Upper lobe of left lung (tissue), 6 donors: ENCODE measurements around the gene DDX39A. TPM values are rescaled to one million over a fixed set of nuclear protein-coding genes. Genes with fewer than 3 reads are reported as not detected.

Experiments used
- ATAC-seq, 2 donors: fragments of 200-7000 bp; cut with Tn5 transposase; one replicate each; pipeline ENCODE4 v1.9.1; 2022; ENCODE audit warnings: mild to moderate bottlenecking in 2 of 2, moderate library complexity in 2 of 2; ENCODE audit not compliant: low FRiP score in 2 of 2
- DNase-seq, 2 donors: peaks; one replicate each; pipeline ENCODE4 v3.0.0-alpha.2; 2019 to 2020
- H3K27ac ChIP-seq, 4 donors: fragments of 200-600 bp; sonication (generic); one replicate each; pipeline ENCODE4 v1.5.1; 2016 to 2019
- H3K27me3 ChIP-seq, 4 donors: fragments of 200-600 bp; sonication (generic); one replicate each; pipeline ENCODE4 v1.5.1; 2017 to 2019
- H3K36me3 ChIP-seq, 4 donors: fragments of 200-600 bp; sonication (generic); one replicate each; pipeline ENCODE4 v1.5.1; 2016 to 2019
- H3K4me1 ChIP-seq, 4 donors: fragments of 200-600 bp; sonication (generic); one replicate each; pipeline ENCODE4 v1.5.1; 2018 to 2019
- H3K4me3 ChIP-seq, 4 donors: fragments of 200-600 bp; sonication (generic); one replicate each; pipeline ENCODE4 v1.5.1; 2017 to 2019; ENCODE audit warnings: mild to moderate bottlenecking in 2 of 4, moderate library complexity in 1 of 4
- H3K9me3 ChIP-seq, 4 donors: fragments of 200-600 bp; sonication (generic); one replicate each; pipeline ENCODE4 v1.5.1; 2018 to 2019
- CTCF ChIP-seq, 6 experiments: fragments of 450-650 bp in 4 of 6; fragments of 200-600 bp in 2 of 6; sonication (generic) in 2 of 6; IDR thresholded peaks; one replicate each; pipeline ENCODE4 v1.5.1; 2016 to 2019; ENCODE audit warnings: antibody characterized with exemption in 6 of 6
- EP300 ChIP-seq, 4 donors: sonication (generic); formaldehyde crosslinking; IDR thresholded peaks; one replicate each; pipeline ENCODE4 v1.5.1; 2017; ENCODE audit warnings: antibody characterized with exemption in 4 of 4, control low read depth in 2 of 4
- POLR2A ChIP-seq, 4 donors: fragments of 450-650 bp; IDR thresholded peaks; one replicate each; pipeline ENCODE4 v1.5.1; 2016 to 2017; ENCODE audit warnings: antibody characterized with exemption in 4 of 4, mild to moderate bottlenecking in 2 of 4
- POLR2AphosphoS5 ChIP-seq, 2 donors: sonication (generic); formaldehyde crosslinking; IDR thresholded peaks; one replicate each; pipeline ENCODE4 v1.5.1; 2017; ENCODE audit warnings: antibody characterized with exemption in 2 of 2
- WGBS, 2 donors: methylation state at CpG; one replicate each; pipeline ENCODE4 v1.1.5; 2017 to 2018; 5-methylcytosine and 5-hydroxymethylcytosine counted together
- total RNA-seq, 6 donors: library from RNA; depleted of rRNA in 4 of 6; stranded (reverse); fragments of >200 nt in 4 of 6; gene quantifications; one replicate each; pipeline versions ENCODE4 v1.1.0 to v1.2.1, GENCODE V29; 2016 to 2021
- donor health status: DM: no; HTN: no; CAD: no; lungs with moderate emphysema.
- donor health status: DM: no; HTN: yes; CAD: no; lungs with severe emphysema.

DDX39A gene
- total RNA-seq, 6 donors from 2014 or later, result 47.6 to 189 (median 86.0) TPM

DNA sequence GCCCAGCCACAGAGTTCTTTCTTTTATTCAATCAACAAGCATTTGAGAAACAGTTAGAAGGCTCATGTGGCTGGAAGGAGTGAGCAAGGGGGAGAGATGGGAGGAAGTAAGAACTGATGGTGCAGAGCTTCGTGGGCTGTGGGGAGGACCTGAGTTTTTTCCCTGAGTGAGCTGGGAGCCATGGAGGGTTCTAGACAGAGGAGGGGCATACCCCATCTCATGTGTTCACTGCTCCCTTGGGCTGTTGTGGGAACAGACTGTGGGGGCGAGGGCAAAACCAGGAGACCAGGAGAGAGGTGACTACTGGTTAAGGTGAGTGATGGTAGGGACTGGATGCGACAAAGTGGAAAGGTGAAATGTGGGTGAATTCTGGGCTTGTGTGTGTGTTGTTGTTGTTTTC is 11.6 kb upstream of the DDX39A start:
- ATAC-seq, result no peak
- WGBS, 2 donors, result 74 to 77% methylated on average over 3 of the region's 3 CpGs

GRCh38 chr19:14428882-14429416 is 9.8 kb upstream of the DDX39A start:
- peaks cover 9 to 20% (median 15%) of the 10 kb centered on the region in 4 donors for H3K4me1 ChIP-seq
- ATAC-seq (no peak), DNase-seq (no peak)
- TF ChIP-seq POLR2A (IDR thresholded peaks at IDR 0.05) (no peak), POLR2AphosphoS5 (IDR thresholded peaks at IDR 0.05) (no peak), CTCF (IDR thresholded peaks at IDR 0.05) (no peak), EP300 (IDR thresholded peaks at IDR 0.05) (no peak)
- H3K27ac ChIP-seq, result no peak overlapping the region
- H3K9me3 ChIP-seq, result no peaks in the 10 kb centered on the region
- WGBS, 2 donors, result 74 to 76% methylated on average over 4 of the region's 4 CpGs
- no peaks in the 10 kb centered on the region for H3K27me3 ChIP-seq
- no peaks in the 10 kb centered on the region for H3K36me3 ChIP-seq
- H3K4me3 ChIP-seq, result no peak overlapping the region

More for the DNA sequence above, 11.6 kb upstream of the DDX39A start:
- TF ChIP-seq EP300 (IDR thresholded peaks at IDR 0.05), result no peak
- no peak for TF ChIP-seq POLR2A (IDR thresholded peaks at IDR 0.05)
- no peak for TF ChIP-seq CTCF (IDR thresholded peaks at IDR 0.05)
- no peak for TF ChIP-seq POLR2AphosphoS5 (IDR thresholded peaks at IDR 0.05)
- Histone ChIP-seq H3K27me3 (no peaks in the 10 kb centered on the region), H3K27ac (no peak overlapping the region), H3K4me3 (no peak overlapping the region), H3K4me1 (peaks cover 26 to 38% (median 32%) of the 10 kb centered on the region in 4 donors), H3K9me3 (no peaks in the 10 kb centered on the region), H3K36me3 (peaks cover 0 to 3% (median 0%) of the 10 kb centered on the region in 4 donors)
- DNase-seq, result no peak

- H3K36me3 ChIP-seq, result no peaks in the 10 kb centered on the region
- no peak for ATAC-seq
- H3K4me3 ChIP-seq, result no peak overlapping the region
- no peaks in the 10 kb centered on the region for H3K27me3 ChIP-seq
- WGBS, 2 donors, result 65 to 75% methylated on average over 2 of the region's 2 CpGs
- no peak for DNase-seq
- no peaks in the 10 kb centered on the region for H3K9me3 ChIP-seq
- peaks cover 5 to 10% (median 9%) of the 10 kb centered on the region in 4 donors for H3K4me1 ChIP-seq
- H3K27ac ChIP-seq, result no peak overlapping the region
- TF ChIP-seq CTCF (IDR thresholded peaks at IDR 0.05), result no peak
- TF ChIP-seq POLR2AphosphoS5 (IDR thresholded peaks at IDR 0.05), result no peak
- no peak for TF ChIP-seq EP300 (IDR thresholded peaks at IDR 0.05)
- no peak for TF ChIP-seq POLR2A (IDR thresholded peaks at IDR 0.05)
Measured at GRCh38 chr19:14427461-14427860, 8.3 kb upstream of the DDX39A start.

DNA sequence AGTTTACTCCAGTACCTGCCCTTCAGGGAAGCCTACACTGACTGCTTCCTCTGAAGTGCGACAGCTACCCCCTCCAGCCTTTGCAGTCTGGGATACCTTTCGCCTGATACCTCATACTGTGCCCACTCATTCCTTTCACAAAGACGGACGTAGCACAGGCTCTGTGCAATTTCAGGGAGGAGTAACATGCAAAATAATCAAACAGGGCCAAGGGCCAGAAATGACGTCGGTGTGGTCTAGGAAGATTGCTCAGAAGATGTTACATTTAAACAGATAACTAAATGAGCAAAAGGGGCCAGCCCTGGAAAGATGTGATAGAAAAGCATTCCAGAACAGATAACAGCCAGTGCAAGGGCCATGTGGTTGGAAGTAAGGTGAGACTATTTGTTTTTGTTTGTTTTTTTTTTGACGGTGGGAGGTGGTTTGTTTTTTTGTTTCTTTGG is 6.6 kb upstream of the DDX39A start:
- peak in 1 of 2 donors; percentile 80 for ATAC-seq
- no peak for TF ChIP-seq EP300 (IDR thresholded peaks at IDR 0.05)
- TF ChIP-seq POLR2AphosphoS5 (IDR thresholded peaks at IDR 0.05), result no peak
- no peak for TF ChIP-seq CTCF (IDR thresholded peaks at IDR 0.05)
- no peak for TF ChIP-seq POLR2A (IDR thresholded peaks at IDR 0.05)
- no peaks in the 10 kb centered on the region for H3K9me3 ChIP-seq
- H3K4me1 ChIP-seq, result no peaks in the 10 kb centered on the region
- H3K27ac ChIP-seq, result no peak overlapping the region
- H3K4me3 ChIP-seq, result no peak overlapping the region
- DNase-seq, result no peak
- 73 to 77% methylated on average over 7 of the region's 7 CpGs for WGBS, 2 donors
- H3K27me3 ChIP-seq, result no peaks in the 10 kb centered on the region
- H3K36me3 ChIP-seq, result no peaks in the 10 kb centered on the region

- Histone ChIP-seq H3K4me3 (peak overlapping the region; percentile 77 to 97 (median 82)), H3K9me3 (no peaks in the 10 kb centered on the region), H3K4me1 (peaks cover 28 to 53% (median 36%) of the 10 kb centered on the region in 4 donors), H3K27me3 (no peaks in the 10 kb centered on the region), H3K36me3 (peaks cover 0 to 5% (median 0%) of the 10 kb centered on the region in 4 donors), H3K27ac (peak overlapping the region; percentile 89 to 92 (median 91))
- ATAC-seq (peak in 1 of 2 donors; percentile 92), DNase-seq (peak in 1 of 2 donors; percentile 82)
- TF ChIP-seq EP300 (IDR thresholded peaks at IDR 0.05) (no peak), POLR2A (IDR thresholded peaks at IDR 0.05) (no peak), CTCF (IDR thresholded peaks at IDR 0.05) (no peak), POLR2AphosphoS5 (IDR thresholded peaks at IDR 0.05) (no peak)
- WGBS, 2 donors, result 1% methylated on average over 22 of the region's 23 CpGs; no CpG with 5 or more reads in 1 of the 2 donors
Measured at GRCh38 chr19:14418856-14419105, 360 bp downstream of the DDX39A start.
